IMR-90 (cell line): ENCODE results near the gene MED26. TPM values are rescaled to one million over a fixed set of nuclear protein-coding genes. Genes with fewer than 3 reads are reported as not detected.

Experiments
- ATAC-seq: fragments of 200-7000 bp; cut with Tn5 transposase; 2 replicates; pipeline ENCODE4 v1.9.1; 2020; ENCODE audit warnings: low read depth, mild to moderate bottlenecking, moderate library complexity
- BruUV-seq: library from RNA; stranded (reverse); fragments of 400-500 nt; replicated peaks from 2 replicates; lab custom pipeline; 2021; lab: Mats Ljungman, UMichigan
- CTCF ChIA-PET: fragments of 300-600 bp; formaldehyde crosslinking; extraction: SDS; loops from one replicate; lab custom pipeline; 2021; ENCODE audit warnings: antibody characterized with exemption; lab: Yijun Ruan, JAX
- POLR2A ChIA-PET: fragments of 300-600 bp; sonication (Branson Sonifier 250); formaldehyde crosslinking; loops from one replicate; lab custom pipeline; 2022; ENCODE audit warnings: antibody characterized with exemption; ENCODE audit not compliant: unreplicated experiment; lab: Charles Lee
- DNase-seq: peaks from one replicate; pipeline ENCODE4 v3.0.0; 2013
- H2AFZ ChIP-seq: replicated peaks from 2 replicates; pipeline ENCODE3; 2013; ENCODE audit warnings: low read length, mild to moderate bottlenecking; ENCODE audit not compliant: poor library complexity
- H2AK5ac ChIP-seq: 2 replicates; pipeline ENCODE4 v1.6.1; 2013; ENCODE audit warnings: low read depth, low read length, inconsistent platforms
- H2AK9ac ChIP-seq: replicated peaks from 2 replicates; pipeline ENCODE3; 2013; ENCODE audit warnings: mild to moderate bottlenecking, low read depth, low read length, moderate library complexity; ENCODE audit not compliant: poor library complexity
- H2BK120ac ChIP-seq: 2 replicates; pipeline ENCODE4 v1.6.1; 2013; ENCODE audit warnings: low read depth, low read length, inconsistent platforms
- H2BK15ac ChIP-seq: 3 replicates; pipeline ENCODE4 v1.6.1; 2013; ENCODE audit warnings: low read depth, low read length, inconsistent platforms
- H2BK20ac ChIP-seq: 2 replicates; pipeline ENCODE4 v1.6.1; 2013; ENCODE audit warnings: low read depth, mild to moderate bottlenecking, inconsistent platforms, low read length, moderate library complexity
- H2BK5ac ChIP-seq: 2 replicates; pipeline ENCODE4 v1.6.1; 2013; ENCODE audit warnings: mild to moderate bottlenecking, low read depth, low read length, inconsistent platforms; ENCODE audit not compliant: poor library complexity, severe bottlenecking
- H3K14ac ChIP-seq: replicated peaks from 2 replicates; pipeline ENCODE4 v1.6.1; 2013; ENCODE audit warnings: low read depth, low read length, inconsistent platforms
- H3K18ac ChIP-seq: 2 replicates; pipeline ENCODE4 v1.6.1; 2013; ENCODE audit warnings: low read depth, low read length, control low read depth
- H3K23ac ChIP-seq: 2 replicates; pipeline ENCODE4 v1.6.1; 2013; ENCODE audit warnings: low read depth, low read length, inconsistent platforms
- H3K27ac ChIP-seq: 2 replicates; pipeline ENCODE4 v1.5.1; 2013; ENCODE audit warnings: mild to moderate bottlenecking, control low read depth, low read length; ENCODE audit not compliant: insufficient read depth
- H3K27me3 ChIP-seq: 2 replicates; pipeline ENCODE4 v1.6.1; 2013; ENCODE audit warnings: low read length; ENCODE audit not compliant: control insufficient read depth, insufficient read depth
- H3K36me3 ChIP-seq: 2 replicates; pipeline ENCODE4 v1.6.1; 2013; ENCODE audit warnings: low read length, mixed read lengths; ENCODE audit not compliant: control insufficient read depth, insufficient read depth
- H3K4ac ChIP-seq: 2 replicates; pipeline ENCODE4 v1.6.1; 2013; ENCODE audit warnings: low read depth, low read length, inconsistent platforms
- H3K4me1 ChIP-seq: 2 replicates; pipeline ENCODE4 v1.6.1; 2013; ENCODE audit warnings: low read length, mixed read lengths; ENCODE audit not compliant: control insufficient read depth, insufficient read depth
- H3K4me2 ChIP-seq: 2 replicates; pipeline ENCODE4 v1.6.1; 2013; ENCODE audit warnings: low read depth, mild to moderate bottlenecking, control low read depth, low read length, moderate library complexity
- H3K4me3 ChIP-seq: 2 replicates; pipeline ENCODE4 v1.5.1; 2013; ENCODE audit warnings: low read depth, mild to moderate bottlenecking, control low read depth, low read length, moderate library complexity; ENCODE audit not compliant: insufficient read depth
- H3K56ac ChIP-seq: 2 replicates; pipeline ENCODE4 v1.6.1; 2013; ENCODE audit warnings: low read length, inconsistent platforms; ENCODE audit not compliant: insufficient read depth; ENCODE audit errors: extremely low read depth
- H3K79me1 ChIP-seq, 2 experiments: 2 replicates each; pipeline ENCODE4 v1.6.1; 2013; ENCODE audit warnings: low read length in 2 of 2, inconsistent platforms in 1 of 2, low read depth in 1 of 2
- H3K9ac ChIP-seq: 2 replicates; pipeline ENCODE4 v1.6.1; 2013; ENCODE audit warnings: low read depth, low read length, control low read depth
- H3K9me1 ChIP-seq: 2 replicates; pipeline ENCODE4 v1.6.1; 2013; ENCODE audit warnings: low read length, inconsistent platforms; ENCODE audit not compliant: insufficient read depth
- H3K9me3 ChIP-seq: 2 replicates; pipeline ENCODE4 v1.6.1; 2013; ENCODE audit warnings: low read length; ENCODE audit not compliant: control insufficient read depth, insufficient read depth
- H4K20me1 ChIP-seq: 2 replicates; pipeline ENCODE4 v1.6.1; 2013; ENCODE audit warnings: low read length, inconsistent platforms; ENCODE audit not compliant: insufficient read depth
- H4K5ac ChIP-seq: 2 replicates; pipeline ENCODE4 v1.6.1; 2013; ENCODE audit warnings: mild to moderate bottlenecking, low read depth, low read length, control low read depth
- H4K8ac ChIP-seq, 2 experiments: 2 replicates each; pipeline ENCODE4 v1.6.1; 2013; ENCODE audit warnings: low read depth in 2 of 2, low read length in 2 of 2, control low read depth in 1 of 2, inconsistent platforms in 1 of 2
- H4K91ac ChIP-seq: 2 replicates; pipeline ENCODE4 v1.6.1; 2013; ENCODE audit warnings: low read depth, low read length, inconsistent platforms; ENCODE audit not compliant: insufficient read depth
- BHLHE40 ChIP-seq: fragments of 150-350 bp; IDR thresholded peaks from 2 replicates; pipeline ENCODE4 v1.6.1; 2016; ENCODE audit warnings: mild to moderate bottlenecking, low read depth, low read length
- CEBPB ChIP-seq: IDR thresholded peaks from 2 replicates; pipeline ENCODE4 v1.6.1; 2012; ENCODE audit warnings: low read depth, low read length, improper control_type of control experiment
- CHD1 ChIP-seq: IDR thresholded peaks from 2 replicates; pipeline ENCODE4 v1.6.1; 2012; ENCODE audit warnings: low read depth, low read length, improper control_type of control experiment
- FOS ChIP-seq: fragments of 150-350 bp; IDR thresholded peaks from 2 replicates; pipeline ENCODE4 v1.6.1; 2016; ENCODE audit warnings: low read depth, low read length
- MAFK ChIP-seq: IDR thresholded peaks from 2 replicates; pipeline ENCODE4 v1.6.1; 2012; ENCODE audit warnings: low read depth, low read length, improper control_type of control experiment
- MAZ ChIP-seq: IDR thresholded peaks from 2 replicates; pipeline ENCODE4 v1.6.1; 2012; ENCODE audit warnings: low read depth, mild to moderate bottlenecking, low read length, improper control_type of control experiment, moderate library complexity, borderline replicate concordance
- MXI1 ChIP-seq: IDR thresholded peaks from 2 replicates; pipeline ENCODE4 v1.6.1; 2012; ENCODE audit warnings: low read depth, mild to moderate bottlenecking, low read length, moderate library complexity, borderline replicate concordance
- NFE2L2 ChIP-seq: fragments of 150-350 bp; IDR thresholded peaks from 2 replicates; pipeline ENCODE4 v1.6.1; 2016; ENCODE audit warnings: low read depth, mild to moderate bottlenecking, low read length
- POLR2A ChIP-seq: IDR thresholded peaks from 2 replicates; pipeline ENCODE4 v1.6.1; 2012; ENCODE audit warnings: mild to moderate bottlenecking, low read depth, low read length
- RAD21 ChIP-seq: IDR thresholded peaks from 2 replicates; pipeline ENCODE4 v1.6.1; 2012; ENCODE audit warnings: low read length, improper control_type of control experiment
- RCOR1 ChIP-seq: IDR thresholded peaks from 2 replicates; pipeline ENCODE4 v1.6.1; 2012; ENCODE audit warnings: mild to moderate bottlenecking, low read length, improper control_type of control experiment; ENCODE audit not compliant: insufficient replicate concordance
- RFX5 ChIP-seq: IDR thresholded peaks from 2 replicates; pipeline ENCODE4 v1.8.0; 2012; ENCODE audit warnings: low read depth, mild to moderate bottlenecking, low read length, moderate library complexity
- USF2 ChIP-seq: fragments of 150-350 bp; IDR thresholded peaks from 2 replicates; pipeline ENCODE4 v1.6.1; 2017; ENCODE audit warnings: mild to moderate bottlenecking, antibody characterized with exemption, low read length, low read depth
- WGBS, 2 experiments: methylation state at CpG; one replicate each; pipeline versions ENCODE4 v1.1.5 to v1.1.7; 2013; ENCODE audit warnings: missing lambda C conversion rate in 2 of 2; ENCODE audit not compliant: insufficient read length in 1 of 2; ENCODE audit errors: extremely low coverage in 2 of 2; 5-methylcytosine and 5-hydroxymethylcytosine counted together
- dilution Hi-C: fragments of 300-500 bp; cut with HindIII; formaldehyde crosslinking; loops from one replicate; pipeline ENCODE4 v1.14.3; 2018; ENCODE audit warnings: low sequenced_read_pairs; ENCODE audit not compliant: unreplicated experiment
- in situ Hi-C: fragments of 300-500 bp; cut with MboI; formaldehyde crosslinking; loops from 3 replicates; pipeline ENCODE4 v1.14.3; 2019; ENCODE audit warnings: low sequenced_read_pairs, inconsistent platforms, mixed read lengths
- intact Hi-C: fragments of 100-400 bp; cut with micrococcal nuclease; formaldehyde crosslinking; loops from 2 replicates; pipeline ENCODE4 v1.10.0; 2022
- polyA plus RNA-seq, 3 experiments: library from polyadenylated mRNA; depleted of rRNA; stranded (reverse); fragments of >200 nt; gene quantifications; 2 replicates each; pipeline ENCODE4 v1.2.3, GENCODE V29; 2012; ENCODE audit warnings: low replicate concordance in 1 of 3
- total RNA-seq: library from RNA; depleted of rRNA; stranded (reverse); fragments of >200 nt; gene quantifications from 2 replicates; pipeline ENCODE4 v1.2.3, GENCODE V29; 2012

Gene MED26
- total and polyA plus RNA-seq, 2 of the 4 experiments (the other 2 are of a cell fraction), result 2.0 to 4.0 TPM

GRCh38 chr19:16599655-16600346, 28.2 kb downstream of the MED26 start:
- Histone ChIP-seq H3K9me3 (no peaks in the 10 kb centered on the region), H3K4me3 (no peak overlapping the region), H3K27me3 (no peaks in the 10 kb centered on the region), H4K5ac (no peak overlapping the region), H4K91ac (no peak overlapping the region), H2AK9ac (no peak overlapping the region), H4K20me1 (peaks cover 100% of the 10 kb centered on the region), H3K79me1 (peaks cover 30 to 96% of the 10 kb centered on the region in 2 experiments), H2BK15ac (no peak overlapping the region), H2AK5ac (no peak overlapping the region), H3K56ac (no peak overlapping the region), H2AFZ (no peak overlapping the region), H3K36me3 (no peaks in the 10 kb centered on the region), H3K23ac (no peak overlapping the region), H3K4me2 (no peak overlapping the region), H3K27ac (no peak overlapping the region), H3K4me1 (no peaks in the 10 kb centered on the region; the same call in 1 of the 2 replicates), H3K18ac (no peak overlapping the region), H3K14ac (no peak overlapping the region), H3K9me1 (peaks cover 58% of the 10 kb centered on the region), H2BK20ac (no peak overlapping the region), H2BK5ac (no peak overlapping the region), H4K8ac (no peak overlapping the region), H3K9ac (no peak overlapping the region), H3K4ac (no peak overlapping the region), H2BK120ac (no peak overlapping the region)
- ChIA-PET POLR2A (no interaction called here), CTCF (no interaction called here)
- in situ Hi-C loops, result no loop called here
- intact Hi-C loops, result no loop called here
- no peak for ATAC-seq
- WGBS, 2 experiments, result 44% methylated on average over 2 of the region's 6 CpGs; no CpG with 5 or more reads in 1 of the 2 experiments
- BruUV-seq, result no TSS peak
- dilution Hi-C loops, result no loop called here
- no peak for DNase-seq
- TF ChIP-seq RCOR1, result no peak
- no peak for TF ChIP-seq FOS
- TF ChIP-seq RAD21, result no peak
- TF ChIP-seq POLR2A, result no peak
- TF ChIP-seq NFE2L2, result no peak
- no peak for TF ChIP-seq CHD1
- TF ChIP-seq USF2, result no peak
- TF ChIP-seq RFX5, result no peak
- no peak for TF ChIP-seq MAFK
- TF ChIP-seq MAZ, result no peak
- TF ChIP-seq CEBPB, result no peak
- no peak for TF ChIP-seq MXI1
- TF ChIP-seq BHLHE40, result no peak
